Stimulated activated CD4-positive, alpha-beta T cell treated with anti-CD3 and anti-CD28 coated beads, Interleukin-1b, Interleukin-23, amount 100 ng/mL, for 1 hour (primary cell): Measurements from ENCODE around the gene DYRK1B.
A peak's percentile ranks its signal among the peaks of the same experiment; 100 is the strongest.

Experiments
- DNase-seq, 2 donors: peaks; one replicate each; pipeline ENCODE4 v3.0.0-alpha.2; 2020; ENCODE audit warnings: low read depth in 2 of 2

DYRK1B gene

GRCh38 chr19:39858541-39858940 lies 24.6 kb upstream of the DYRK1B start:
- DNase-seq: no peak

- DNase-seq: no peak
These were observed 18.9 kb upstream of the DYRK1B start for GRCh38 chr19:39852882-39853281.

GRCh38 chr19:39850892-39851291 lies 16.9 kb upstream of the DYRK1B start:
- DNase-seq: no peak

GRCh38 chr19:39848392-39848791 lies 14.4 kb upstream of the DYRK1B start:
- DNase-seq: no peak

GRCh38 chr19:39847525-39847924 lies 13.6 kb upstream of the DYRK1B start:
- DNase-seq: no peak

GRCh38 chr19:39846678-39847486 lies 12.9 kb upstream of the DYRK1B start:
- no peak for DNase-seq

- DNase-seq: peak; percentile 95 to 97
These were observed 12.1 kb upstream of the DYRK1B start, which contains the start of gene FBL for GRCh38 chr19:39845933-39846677. Gene FBL, minus strand, starts transcription at chr19:39846379. Its CDS starts 79 bp downstream, at chr19:39846300.

- no peak for DNase-seq
These were observed 11.6 kb upstream of the DYRK1B start for GRCh38 chr19:39845584-39845932.

- no peak for DNase-seq
These were observed 11.2 kb upstream of the DYRK1B start for GRCh38 chr19:39845172-39845571.

- no peak for DNase-seq
These were observed 10.2 kb upstream of the DYRK1B start for GRCh38 chr19:39843919-39844793.

GRCh38 chr19:39842693-39843435 lies 8.9 kb upstream of the DYRK1B start:
- DNase-seq: no peak

- DNase-seq: no peak
These were observed 7.1 kb upstream of the DYRK1B start for GRCh38 chr19:39841041-39841440.

GRCh38 chr19:39840492-39840891 lies 6.5 kb upstream of the DYRK1B start:
- no peak for DNase-seq

- DNase-seq: no peak
These were observed 5.8 kb upstream of the DYRK1B start for GRCh38 chr19:39839678-39840327.

- no peak for DNase-seq
These were observed 4.6 kb upstream of the DYRK1B start for GRCh38 chr19:39838569-39838968.

GRCh38 chr19:39837978-39838377 lies 4.0 kb upstream of the DYRK1B start:
- no peak for DNase-seq

GRCh38 chr19:39834287-39834841 lies 402 bp upstream of the DYRK1B start:
- DNase-seq: no peak

GRCh38 chr19:39833160-39833463 lies 850 bp downstream of the DYRK1B start:
- no peak for DNase-seq

- no peak for DNase-seq
These were observed 1.4 kb downstream of the DYRK1B start for GRCh38 chr19:39832341-39833083.

GRCh38 chr19:39831679-39832078 lies 2.3 kb downstream of the DYRK1B start:
- no peak for DNase-seq
